ACHN (cell line): ENCODE results near the gene HACD4.

Experiments used
- DNase-seq: peaks from one replicate; pipeline ENCODE4 v3.0.0-alpha.2; 2015
- in situ Hi-C: cut with HindIII; loops from 2 replicates; pipeline ENCODE4 v1.10.0; 2017; ENCODE audit warnings: low sequenced_read_pairs, low pct_ligation_motif_present, low pct_unique_long_range_greater_than_20kb

Gene HACD4

DNA sequence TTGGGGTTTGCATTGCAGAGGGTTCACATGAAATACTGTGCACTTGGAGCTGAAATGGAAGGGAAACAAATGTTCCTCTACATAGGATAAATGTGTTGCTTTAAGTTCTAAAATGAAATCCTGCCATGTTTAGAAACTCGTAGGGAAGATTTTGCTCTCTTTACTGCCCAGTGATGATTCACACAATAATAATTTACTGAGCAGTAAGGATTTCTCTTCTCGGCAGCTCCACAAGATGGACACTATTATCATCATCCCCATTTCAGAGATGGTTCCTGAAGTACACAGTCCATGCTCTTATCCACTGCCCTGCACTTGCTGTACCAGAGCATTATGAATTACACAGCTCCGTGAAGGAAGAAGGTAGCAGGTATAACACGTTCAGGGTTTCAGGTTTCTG lies 4.1 kb downstream of the HACD4 start:
- no peak for DNase-seq
- in situ Hi-C loops = no loop called here

DNA sequence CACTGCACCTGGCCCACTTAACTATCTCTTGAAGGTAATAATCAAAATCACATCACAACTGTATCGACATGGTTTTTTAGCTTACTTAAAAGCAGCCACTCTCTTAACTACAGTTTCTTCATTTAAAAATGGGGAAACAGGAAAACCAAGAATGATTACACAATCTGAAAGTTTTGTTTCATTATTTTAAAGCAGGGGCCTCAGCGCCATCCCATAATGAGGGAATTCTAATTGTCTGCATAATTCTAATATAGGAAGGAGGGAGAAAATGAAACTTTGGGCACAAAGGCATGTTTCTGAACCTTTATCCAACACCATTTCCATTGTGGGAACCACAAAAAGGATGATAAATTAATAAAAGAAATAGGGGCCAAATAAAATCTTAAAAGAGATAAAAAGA lies 7.6 kb downstream of the HACD4 start:
- in situ Hi-C loops = no loop called here
- DNase-seq = no peak

DNA sequence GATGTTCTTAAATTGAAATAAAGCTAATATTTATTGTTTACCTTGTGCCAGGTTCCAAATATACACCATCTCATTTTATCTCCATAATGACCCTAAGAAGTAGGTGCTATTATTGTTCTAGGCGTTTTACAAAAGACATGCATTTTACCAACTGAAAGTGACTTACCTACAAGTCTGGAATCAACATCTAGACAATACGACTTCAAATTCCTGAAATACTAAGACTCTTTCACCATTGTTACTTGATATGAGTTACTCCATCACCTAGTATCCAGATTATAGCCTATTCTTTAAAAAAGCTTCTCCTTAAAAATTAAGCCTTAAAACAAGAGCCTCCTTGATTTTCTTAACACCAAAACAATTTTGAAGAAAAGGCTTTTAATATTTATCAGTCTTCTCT lies 13.3 kb downstream of the HACD4 start:
- DNase-seq = no peak
- in situ Hi-C loops = no loop called here

DNA sequence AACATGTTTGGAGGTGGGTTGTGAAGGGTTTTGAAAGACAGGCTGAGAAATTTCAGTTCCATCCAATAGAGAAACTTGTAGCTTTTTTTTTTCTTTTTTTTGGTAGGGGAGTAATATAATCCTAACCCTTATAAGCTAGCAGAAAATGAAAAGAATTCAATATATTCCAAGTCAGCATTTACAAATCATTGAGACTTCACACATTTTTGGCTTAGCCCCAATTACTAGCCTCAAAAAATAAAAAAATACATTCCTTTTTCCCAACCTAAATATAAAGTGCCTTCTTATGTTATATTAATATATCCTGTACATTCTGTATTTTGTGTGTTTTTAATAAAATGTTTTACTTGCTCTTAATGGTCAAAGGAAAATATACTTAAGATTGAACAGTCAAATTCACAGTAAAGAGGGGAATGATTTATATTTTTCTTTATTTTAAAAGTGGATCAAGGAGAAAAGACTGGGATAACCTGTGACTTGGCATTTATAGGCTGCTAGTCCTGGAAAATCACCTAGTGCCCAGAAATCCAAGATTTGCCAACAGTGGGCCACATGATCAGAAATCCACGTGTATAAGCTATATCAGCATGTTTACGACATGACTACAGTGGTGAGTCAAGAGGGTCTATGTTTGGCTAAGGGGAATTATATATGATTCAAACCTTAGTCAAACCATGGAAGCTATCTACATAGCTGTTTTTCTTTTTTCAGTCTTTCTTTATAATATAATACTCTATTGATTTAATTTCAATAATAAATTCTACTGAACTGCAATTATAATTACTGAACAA lies 14.5 kb downstream of the HACD4 start:
- no peak for DNase-seq
- in situ Hi-C loops = no loop called here

DNA sequence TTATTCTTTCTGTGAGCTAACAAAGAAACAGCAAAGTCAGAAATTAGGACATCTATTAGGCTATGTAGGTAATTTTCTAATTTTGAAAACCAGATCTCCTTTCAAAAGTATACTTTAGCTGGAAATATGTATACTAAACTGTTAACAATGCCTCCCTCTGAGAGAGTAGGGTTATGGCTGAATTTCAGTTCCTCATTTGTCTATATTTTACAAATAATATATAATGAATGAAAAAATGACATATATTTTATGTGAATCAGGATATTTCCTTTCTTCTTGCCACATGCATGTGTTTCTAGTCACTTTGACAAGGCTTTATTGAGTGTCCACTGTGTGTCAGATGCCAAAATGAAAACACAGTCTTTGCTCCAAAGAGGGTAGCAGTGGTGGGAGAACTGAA lies 15.4 kb downstream of the HACD4 start:
- DNase-seq = no peak
- in situ Hi-C loops = no loop called here

DNA sequence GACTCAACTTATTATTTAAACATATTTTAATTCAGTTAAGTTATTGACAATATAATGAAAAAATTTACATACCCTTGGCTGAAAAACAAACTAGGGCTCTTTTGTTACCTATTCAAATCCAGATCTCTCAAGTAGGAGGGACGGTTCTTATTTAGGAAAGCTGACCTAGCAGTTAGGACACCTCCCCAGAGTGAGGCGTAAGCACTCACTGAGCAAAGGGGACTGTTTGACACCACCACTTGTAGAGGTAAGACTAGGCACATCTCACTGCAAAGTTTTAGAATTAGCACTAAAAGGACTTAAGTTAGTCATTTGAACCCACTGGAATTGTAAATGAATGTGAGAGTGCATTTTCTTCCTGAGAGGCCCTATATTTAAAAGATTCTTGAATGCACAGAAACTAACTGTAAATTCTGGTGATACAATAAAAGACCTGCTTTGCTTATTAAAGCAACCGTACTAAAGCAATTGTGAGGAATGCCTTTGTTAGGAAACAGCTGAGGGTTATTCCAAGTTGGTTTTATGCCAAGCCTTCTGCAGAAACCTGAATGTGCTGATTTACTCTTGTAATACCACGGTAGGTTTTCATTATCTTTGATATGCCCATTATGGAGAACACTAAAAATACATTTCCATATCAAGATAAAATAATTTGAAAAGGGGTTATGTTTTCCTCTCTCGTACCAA lies 16.2 kb downstream of the HACD4 start:
- DNase-seq = no peak
- in situ Hi-C loops = no loop called here

DNA sequence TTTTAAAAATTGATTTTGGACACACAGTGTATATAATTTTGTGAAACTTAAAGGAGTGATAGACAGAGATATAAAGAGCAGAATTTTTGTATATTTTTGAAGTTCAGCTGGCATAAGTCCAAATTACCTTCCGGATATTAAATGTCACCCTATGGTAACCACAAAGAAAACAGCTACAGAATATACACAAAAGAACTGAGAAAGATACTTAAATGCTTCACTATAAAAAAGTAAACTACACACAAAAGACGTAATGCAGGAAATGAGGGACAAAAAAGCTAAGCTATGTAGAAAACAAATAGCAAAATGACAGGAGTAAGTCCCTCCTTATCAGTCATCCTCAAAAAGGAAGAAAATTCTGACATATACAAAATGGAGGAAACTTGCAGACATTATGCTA lies 29.4 kb downstream of the HACD4 start:
- in situ Hi-C loops = no loop called here
- no peak for DNase-seq

DNA sequence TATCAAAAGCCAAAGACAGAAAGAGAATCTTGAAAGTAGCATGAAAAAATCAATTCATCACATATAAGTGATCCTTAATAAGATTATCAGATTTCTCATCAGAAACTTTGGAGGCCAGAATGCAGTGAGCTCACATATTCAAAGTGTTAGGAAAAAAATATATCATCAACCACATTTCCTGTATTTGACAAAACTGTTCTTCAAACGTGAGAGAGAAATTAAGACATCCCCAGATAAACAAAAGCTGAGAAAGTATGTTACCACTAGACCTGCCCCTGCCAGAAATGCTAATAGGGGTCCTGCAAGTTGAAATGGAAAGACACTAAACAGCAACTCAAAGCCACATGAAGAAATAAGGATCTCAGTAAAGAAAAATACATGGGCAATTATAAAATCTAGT lies 29.9 kb downstream of the HACD4 start:
- in situ Hi-C loops = no loop called here
- no peak for DNase-seq

DNA sequence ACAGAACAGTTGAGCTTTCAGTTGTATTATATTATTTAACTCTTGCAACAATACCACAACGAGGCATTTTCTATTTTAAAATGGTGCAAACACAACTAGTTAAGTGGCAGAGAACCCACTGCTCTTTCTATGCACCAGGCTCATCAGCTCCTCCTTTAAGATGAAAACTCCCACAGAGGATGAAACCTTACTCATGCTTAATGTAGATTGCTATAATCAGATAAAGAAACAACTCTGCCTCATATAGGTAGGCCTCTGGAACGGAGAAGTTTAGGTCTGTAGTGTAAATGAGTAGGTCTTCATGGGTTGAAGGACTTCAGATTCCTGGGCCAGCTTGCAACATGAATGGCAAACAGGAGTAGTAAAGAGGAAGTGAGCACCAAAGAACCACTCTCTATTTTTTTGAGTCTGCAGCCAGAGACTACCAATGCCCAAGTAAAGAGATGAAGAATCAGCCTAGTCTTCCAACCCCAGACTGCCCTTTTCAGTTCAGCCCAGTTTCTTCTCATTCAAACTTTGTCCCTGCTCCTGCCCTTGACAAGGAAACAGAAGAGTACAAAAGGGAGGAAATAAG lies 33.9 kb downstream of the HACD4 start:
- in situ Hi-C loops = no loop called here

DNA sequence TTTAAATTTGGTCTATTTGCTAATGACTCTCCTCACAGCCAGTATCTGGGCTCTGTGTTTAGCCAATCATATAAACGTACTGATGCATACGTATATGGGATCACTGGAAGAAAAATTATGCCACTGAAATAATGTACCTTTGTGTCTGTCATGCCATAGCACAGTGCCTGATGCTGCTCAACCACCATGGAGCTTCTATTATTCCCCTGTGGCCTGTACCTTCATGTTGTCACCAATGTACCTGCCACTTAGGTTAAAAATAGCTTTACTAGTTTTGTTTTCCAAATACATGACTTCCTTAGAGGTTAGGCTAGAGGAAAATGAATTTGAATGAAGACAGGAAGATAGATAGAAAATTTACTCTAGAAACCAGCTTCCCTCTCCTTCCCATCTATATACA lies 34.6 kb downstream of the HACD4 start:
- in situ Hi-C loops = no loop called here
- no peak for DNase-seq

More for the DNA sequence above, 33.9 kb downstream of the HACD4 start:
- DNase-seq = no peak

DNA sequence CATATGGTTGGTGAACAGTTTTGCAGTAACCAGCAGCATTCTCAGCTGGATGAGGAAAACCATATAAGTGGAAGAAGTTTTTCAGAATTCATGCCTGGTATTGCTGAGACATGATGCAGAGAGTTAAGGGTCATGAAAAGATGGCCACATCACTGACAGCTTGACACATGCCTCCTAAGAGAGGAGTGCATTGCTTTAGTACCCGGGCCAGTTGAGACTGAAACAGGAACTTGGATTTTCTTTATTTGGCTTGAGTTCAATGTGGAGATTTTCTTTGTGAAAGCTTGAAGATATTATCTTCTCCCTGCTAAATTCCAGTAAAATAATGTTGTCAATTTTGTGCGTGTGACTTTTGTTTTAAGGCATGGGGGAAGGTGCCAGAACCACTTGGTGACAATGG lies 35.8 kb downstream of the HACD4 start:
- in situ Hi-C loops = no loop called here
- DNase-seq = no peak

DNA sequence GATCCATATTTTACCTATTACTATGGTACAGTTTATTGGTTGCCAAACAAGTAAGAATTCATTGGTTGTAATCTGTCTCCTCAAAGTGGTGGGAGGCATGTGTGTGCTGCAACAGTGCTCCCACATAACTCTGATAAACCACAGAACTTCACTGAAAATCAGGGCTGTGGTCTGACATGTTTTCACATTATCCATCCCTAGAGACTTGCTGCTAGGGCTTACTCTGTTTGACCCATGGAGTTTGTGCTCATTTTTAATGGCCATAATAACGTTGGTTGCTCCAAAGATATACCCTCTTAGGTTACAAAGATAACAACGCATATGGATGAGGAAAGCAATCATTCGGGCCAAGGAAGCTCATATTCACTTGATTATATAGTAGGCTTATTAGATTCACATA lies 37.0 kb downstream of the HACD4 start:
- in situ Hi-C loops = no loop called here
- DNase-seq = no peak

DNA sequence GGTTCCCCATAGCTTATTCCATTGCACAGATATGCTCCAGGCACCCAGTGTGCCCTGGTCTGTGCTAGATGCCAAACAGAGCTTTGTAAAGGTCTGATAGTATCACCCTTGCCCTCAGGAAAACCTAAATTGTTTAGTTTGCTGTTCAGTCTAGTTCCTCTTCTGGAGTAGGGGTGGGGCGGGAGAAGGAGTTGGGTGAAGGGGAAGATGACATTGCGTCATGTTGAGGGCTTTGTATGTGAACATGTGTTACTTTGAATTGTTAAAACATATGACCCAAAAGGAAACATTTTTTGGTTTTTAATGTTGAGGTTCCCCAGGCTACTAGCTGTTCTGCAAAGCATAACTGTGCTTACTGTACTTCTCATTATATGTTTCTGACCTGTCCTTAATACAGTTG lies 40.6 kb downstream of the HACD4 start:
- in situ Hi-C loops = no loop called here
- no peak for DNase-seq

DNA sequence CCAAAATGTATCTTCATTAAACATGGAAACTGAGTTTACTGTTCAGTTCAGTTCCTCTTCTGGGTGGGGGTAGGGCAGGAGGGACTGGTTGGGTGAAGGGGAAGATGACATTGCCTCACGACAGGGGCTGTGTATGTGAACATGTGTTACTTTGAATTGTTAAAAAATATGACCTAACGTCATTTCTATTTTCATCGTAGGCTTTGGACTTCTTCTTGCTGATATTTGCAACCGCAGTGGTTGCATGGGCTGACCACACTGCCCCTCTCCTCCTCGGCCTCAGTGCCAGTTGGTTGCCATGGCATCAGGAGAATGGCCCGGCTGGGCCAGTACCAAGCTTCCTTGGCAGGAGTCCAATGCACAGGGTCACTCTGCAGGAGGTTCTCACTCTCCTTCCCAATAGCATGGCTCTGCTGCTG lies 41.5 kb downstream of the HACD4 start:
- DNase-seq = no peak
- in situ Hi-C loops = no loop called here

DNA sequence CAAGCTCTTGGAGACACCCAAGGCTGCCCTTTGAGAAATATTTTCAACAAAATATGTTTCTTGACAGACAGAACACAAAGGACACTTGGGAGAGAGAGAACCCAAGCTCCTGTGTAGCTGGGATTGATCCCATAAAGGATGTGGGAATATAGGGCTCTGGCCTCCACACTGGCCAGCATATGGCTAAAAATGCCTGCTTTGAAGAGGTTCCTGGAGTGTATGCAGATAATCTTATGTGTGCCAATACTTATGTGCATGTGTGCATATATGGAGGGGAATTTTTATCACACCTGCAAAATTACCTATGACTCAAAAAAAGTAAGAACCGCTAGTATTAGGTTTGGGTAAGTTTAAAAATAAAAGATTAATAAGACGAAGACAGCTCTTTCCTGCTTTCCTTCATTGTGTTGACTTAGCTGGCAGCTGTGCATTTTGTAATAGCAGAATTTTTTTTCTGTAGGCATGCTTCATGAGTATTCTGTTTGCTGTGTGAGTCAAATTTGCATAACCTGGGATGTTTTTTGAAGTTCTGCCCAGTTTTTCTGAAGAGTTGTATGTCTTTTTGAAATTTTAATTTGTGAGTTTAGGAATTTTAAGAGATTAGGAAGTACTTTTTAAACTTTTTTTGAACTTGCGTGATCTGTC lies 42.6 kb downstream of the HACD4 start:
- DNase-seq = no peak
- in situ Hi-C loops = no loop called here

DNA sequence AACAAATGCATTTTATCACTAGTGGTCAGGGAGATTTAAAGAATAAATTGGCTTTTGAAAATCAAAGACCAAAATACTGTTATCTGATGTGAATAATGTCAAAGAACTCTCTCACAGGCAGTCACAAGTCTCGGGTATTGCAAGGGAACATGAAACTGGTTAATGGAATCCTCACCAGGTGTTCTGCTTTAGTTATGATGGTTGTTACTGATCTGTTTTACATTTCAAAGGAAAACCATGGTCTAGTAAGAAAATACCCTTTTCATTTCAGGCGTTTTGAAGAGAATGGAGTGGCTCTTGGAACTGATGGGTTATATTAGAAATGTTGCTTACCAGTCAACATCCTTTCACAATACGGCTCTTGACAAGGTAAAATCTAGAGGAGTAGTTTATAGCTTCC lies 43.4 kb downstream of the HACD4 start:
- in situ Hi-C loops = no loop called here
- DNase-seq = no peak

DNA sequence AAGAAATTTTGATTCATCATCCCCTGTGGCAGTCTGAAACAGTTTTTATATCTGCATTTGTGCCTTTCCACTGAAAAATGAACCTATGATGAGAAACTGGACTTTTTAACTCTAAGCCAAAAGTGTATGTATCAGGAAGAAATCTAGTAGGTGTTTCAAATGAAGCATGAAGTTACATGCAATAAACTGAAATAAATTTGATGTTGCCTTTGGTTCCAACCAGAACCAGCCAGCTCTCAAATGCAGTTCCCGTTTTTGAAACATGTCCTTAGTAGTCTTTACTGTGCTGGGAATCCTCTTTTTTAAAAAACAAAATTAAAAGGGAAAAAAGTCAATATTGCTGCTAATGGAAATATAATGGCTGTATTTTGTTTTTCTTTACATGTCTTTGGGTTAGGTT lies 43.9 kb downstream of the HACD4 start:
- in situ Hi-C loops = no loop called here
- DNase-seq = no peak

DNA sequence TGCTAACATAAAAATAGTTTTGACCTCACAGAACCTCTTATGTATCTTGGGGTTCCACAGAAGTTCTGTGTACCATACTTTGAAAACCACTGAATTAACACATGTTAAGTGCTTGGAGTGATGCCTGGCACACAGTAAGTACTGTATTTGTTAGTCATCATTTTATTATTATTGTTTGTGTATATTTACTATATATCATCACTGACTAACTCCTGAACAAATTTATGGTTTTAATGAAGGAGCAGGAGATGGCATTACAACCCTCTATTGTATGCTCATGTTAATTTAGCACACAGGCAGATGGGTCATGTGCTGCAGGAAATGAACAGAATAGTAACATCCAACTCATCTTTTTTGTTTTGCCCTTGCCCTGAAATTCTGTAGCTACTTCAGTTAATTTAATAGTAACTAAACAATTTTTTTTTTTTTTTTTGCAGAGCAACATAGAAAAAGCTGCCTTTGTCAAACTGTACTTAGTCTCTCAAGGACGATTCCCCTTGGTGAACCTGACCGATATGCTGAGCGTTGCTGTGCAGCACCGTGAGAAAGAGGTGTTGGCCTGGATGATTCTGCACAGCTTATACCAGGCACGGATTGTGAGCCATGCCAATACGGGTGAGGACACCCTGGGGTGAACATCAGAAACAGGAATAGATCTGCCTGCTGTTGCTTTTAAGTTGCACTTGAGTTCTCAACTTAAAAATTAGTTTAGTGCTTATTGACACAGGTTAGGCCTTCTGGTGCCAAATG lies 45.4 kb downstream of the HACD4 start:
- DNase-seq = no peak
- in situ Hi-C loops = no loop called here

DNA sequence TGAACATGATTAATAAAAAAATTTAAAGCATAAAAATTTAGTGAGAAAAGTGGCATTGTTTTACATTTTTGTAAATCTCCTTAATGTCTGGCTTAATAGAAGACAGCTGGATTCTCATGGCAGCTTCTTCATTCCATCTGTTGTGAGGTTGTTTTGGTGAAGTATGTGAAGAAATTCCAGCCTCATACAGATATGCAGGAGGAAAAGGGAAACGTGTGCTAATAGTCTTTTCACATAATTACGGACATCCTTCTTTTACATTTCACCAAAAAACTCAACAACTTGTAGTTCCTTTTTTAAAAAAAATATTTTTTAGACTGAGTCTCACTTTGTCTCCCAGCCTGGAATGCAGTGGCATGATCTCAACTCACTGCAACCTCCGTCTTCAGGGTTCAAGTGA lies 46.9 kb downstream of the HACD4 start:
- in situ Hi-C loops = no loop called here
- no peak for DNase-seq
